Adrenal gland (tissue), 5 donors: ENCODE measurements around the gene PRDM16.

Source experiments
- CTCF ChIP-seq, 6 experiments: fragments of 450-650 bp in 4 of 6; fragments of 200-600 bp in 2 of 6; sonication (generic) in 1 of 6; IDR thresholded peaks; 1 replicate in 5 of 6; 2 replicates in 1 of 6; pipeline versions ENCODE4 v1.5.1 to v1.8.0; 2016 to 2021; ENCODE audit warnings: antibody characterized with exemption in 6 of 6, mild to moderate bottlenecking in 2 of 6, moderate library complexity in 1 of 6
- POLR2A ChIP-seq, 2 donors: fragments of 450-650 bp; IDR thresholded peaks; one replicate each; pipeline ENCODE4 v1.6.1; 2017; ENCODE audit warnings: antibody characterized with exemption in 2 of 2, mild to moderate bottlenecking in 2 of 2, moderate library complexity in 1 of 2
- donor health status: DM: no; HTN: no; CAD: no.

GRCh38 chr1:3049164-3049563, 19.8 kb upstream of the PRDM16 start:
- TF ChIP-seq CTCF (IDR thresholded peaks at IDR 0.05) (no peak), POLR2A (IDR thresholded peaks at IDR 0.05) (no peak)
